K562 (cell line): ENCODE measurements around the gene B3GALNT1. TPM values are rescaled to one million over a fixed set of nuclear protein-coding genes. Genes with fewer than 3 reads are reported as not detected.

Source experiments
- BHLHE40 ChIP-seq: IDR thresholded peaks from 2 replicates; pipeline ENCODE4 v1.6.1; 2011; ENCODE audit warnings: low read length, improper control_type of control experiment
- DMBX1 ChIP-seq: fragments of 250-450 bp; sonication (Bioruptor Pico); IDR thresholded peaks from 2 replicates; pipeline ENCODE4 v1.8.0; 2022; ENCODE audit warnings: inconsistent platforms, mild to moderate bottlenecking, moderate library complexity, borderline replicate concordance
- HMGXB4 ChIP-seq: sonication (generic); formaldehyde crosslinking; IDR thresholded peaks from 2 replicates; pipeline ENCODE4 v1.8.1; 2023; ENCODE audit warnings: mild to moderate bottlenecking, missing genetic modification reagents
- MNT ChIP-seq, 2 experiments: fragments of 450-650 bp; conservative IDR thresholded peaks; 2 replicates each; pipeline ENCODE4 v1.6.1; 2017; ENCODE audit warnings: mild to moderate bottlenecking in 2 of 2, moderate library complexity in 2 of 2
- RBBP5 ChIP-seq: fragments of 200-600 bp; sonication (generic); IDR thresholded peaks from 2 replicates; pipeline ENCODE4 v1.6.1; 2012; ENCODE audit warnings: borderline replicate concordance, mild to moderate bottlenecking, low read length, control low read depth, inconsistent platforms; ENCODE audit not compliant: insufficient read depth, poor library complexity, severe bottlenecking
- TCF3 ChIP-seq: sonication (generic); formaldehyde crosslinking; IDR thresholded peaks from 2 replicates; pipeline ENCODE4 v1.4.0; 2020; ENCODE audit warnings: mild to moderate bottlenecking, missing genetic modification reagents
- ZNF561 ChIP-seq: fragments of 450-650 bp; formaldehyde crosslinking; conservative IDR thresholded peaks from 2 replicates; pipeline ENCODE4 v1.4.0; 2020; ENCODE audit warnings: mild to moderate bottlenecking, moderate library complexity
- polyA plus RNA-seq, 8 experiments: library from polyadenylated mRNA; depleted of rRNA in 4 of 8; stranded (reverse) in 5 of 8; unstranded in 3 of 8; fragments of >200 nt; fragmentation: Nextera tagmentation in 2 of 8; fragmentation: Illumina TruSeq in 1 of 8; extraction: Ambion mirVana in 2 of 8; extraction: Trizol in 1 of 8; gene quantifications; 2 replicates each; pipeline versions ENCODE4 v1.2.1 to v1.2.3, GENCODE V29; 2011 to 2014; ENCODE audit warnings: inconsistent platforms in 1 of 8, missing spikeins in 1 of 8
- total RNA-seq, 7 experiments: library from RNA; depleted of rRNA in 6 of 7; stranded (reverse); fragments of >200 nt in 6 of 7; fragmentation: Illumina TruSeq in 2 of 7; extraction: Trizol in 2 of 7; gene quantifications; 2 replicates each; pipeline versions ENCODE4 v1.2.1 to v1.2.3, GENCODE V29; 2011 to 2021; ENCODE audit warnings: low replicate concordance in 1 of 7
- TF ChIP-seq, protein P1 (sequence below), 2 experiments: fragments of 450-650 bp in 1 of 2; sonication (generic) in 1 of 2; formaldehyde crosslinking in 1 of 2; IDR thresholded peaks in 1 of 2; conservative IDR thresholded peaks in 1 of 2; 2 replicates each; pipeline versions ENCODE4 v1.6.1 to v1.8.1; 2016 to 2023; ENCODE audit warnings: mild to moderate bottlenecking in 2 of 2, moderate library complexity in 2 of 2, inconsistent platforms in 1 of 2, missing genetic modification reagents in 1 of 2

The B3GALNT1 gene
- total and polyA plus RNA-seq, 9 of the 15 experiments (the other 6 are each of a cell fraction or from before 2014, with no cell fraction given): 0.53 to 2.0 (median 1.2) TPM

GRCh38 chr3:161139686-161140085 lies 34.5 kb upstream of the B3GALNT1 start (continued):
- TF ChIP-seq MNT (conservative IDR thresholded peaks at IDR 0.05) (no peak), HMGXB4 (no peak), DMBX1 (CRISPR knock-in tag) (no peak), RBBP5 (no peak), TCF3 (CRISPR knock-in tag) (no peak), BHLHE40 (no peak), ZNF561 (no peak)
- TF ChIP-seq, protein P1, sequence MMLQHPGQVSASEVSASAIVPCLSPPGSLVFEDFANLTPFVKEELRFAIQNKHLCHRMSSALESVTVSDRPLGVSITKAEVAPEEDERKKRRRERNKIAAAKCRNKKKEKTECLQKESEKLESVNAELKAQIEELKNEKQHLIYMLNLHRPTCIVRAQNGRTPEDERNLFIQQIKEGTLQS (IDR thresholded peaks at IDR 0.05): no peak
- TF ChIP-seq, protein P1 (CRISPR knock-in tag; conservative IDR thresholded peaks at IDR 0.05): no peak
- TF ChIP-seq, all 486 proteins: peak for 0
